ENCODE results near the gene NAMPT. TPM values are rescaled to one million over a fixed set of nuclear protein-coding genes. Genes with fewer than 3 reads are reported as not detected.

Gene NAMPT
- total RNA-seq, 1 donor from 2014 or later, result 153 TPM

DNA sequence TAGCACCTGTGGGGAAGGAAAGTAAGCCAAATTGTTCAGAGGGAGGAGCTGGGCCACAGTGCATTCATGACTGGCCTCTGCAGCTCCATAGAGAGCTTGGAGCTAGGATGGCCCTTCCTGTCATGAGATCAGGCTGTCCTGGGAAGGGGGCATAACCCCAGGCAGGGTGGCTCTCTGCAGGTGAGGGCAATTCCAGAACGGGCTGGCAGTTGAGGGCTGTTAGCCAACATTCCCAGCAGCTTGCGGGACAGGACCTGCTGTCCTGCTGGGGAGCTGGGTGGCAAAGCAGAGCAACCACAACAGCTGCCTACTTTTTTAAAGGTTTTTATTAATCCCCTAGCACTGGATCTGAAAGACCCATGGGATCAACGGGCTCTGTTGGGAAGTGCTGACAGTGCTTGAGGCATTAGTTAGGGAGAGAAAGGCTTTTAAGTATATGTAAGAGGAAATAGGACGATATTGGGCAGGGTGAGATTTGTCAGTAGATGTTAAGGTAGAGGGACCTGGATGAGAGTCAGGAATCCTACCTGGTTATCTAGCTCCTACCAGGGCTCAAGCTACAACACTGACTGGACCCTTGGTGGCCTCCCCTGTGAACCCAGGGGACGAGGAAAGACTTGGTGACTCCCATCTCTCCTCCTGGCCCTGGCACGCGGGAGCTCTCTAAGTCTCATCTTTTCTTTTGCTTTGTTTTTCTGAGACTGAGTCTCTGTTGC is 77.8 kb downstream of the NAMPT start:
- Mint-ChIP-seq H3K9me3 (ENCODE audit: unreplicated experiment) (no peaks in the 10 kb centered on the region), H3K4me1 (ENCODE audit: unreplicated experiment) (peaks cover 11% of the 10 kb centered on the region), H3K4me3 (ENCODE audit: unreplicated experiment) (no peak overlapping the region), H3K27ac (ENCODE audit: unreplicated experiment) (no peak overlapping the region), H3K36me3 (ENCODE audit: low read depth, unreplicated experiment) (peaks cover 17% of the 10 kb centered on the region), H3K27me3 (ENCODE audit: unreplicated experiment) (peaks cover 3% of the 10 kb centered on the region)
- DNase-seq (ENCODE audit: low spot score), result no peak
- TF ChIP-seq, protein P1, sequence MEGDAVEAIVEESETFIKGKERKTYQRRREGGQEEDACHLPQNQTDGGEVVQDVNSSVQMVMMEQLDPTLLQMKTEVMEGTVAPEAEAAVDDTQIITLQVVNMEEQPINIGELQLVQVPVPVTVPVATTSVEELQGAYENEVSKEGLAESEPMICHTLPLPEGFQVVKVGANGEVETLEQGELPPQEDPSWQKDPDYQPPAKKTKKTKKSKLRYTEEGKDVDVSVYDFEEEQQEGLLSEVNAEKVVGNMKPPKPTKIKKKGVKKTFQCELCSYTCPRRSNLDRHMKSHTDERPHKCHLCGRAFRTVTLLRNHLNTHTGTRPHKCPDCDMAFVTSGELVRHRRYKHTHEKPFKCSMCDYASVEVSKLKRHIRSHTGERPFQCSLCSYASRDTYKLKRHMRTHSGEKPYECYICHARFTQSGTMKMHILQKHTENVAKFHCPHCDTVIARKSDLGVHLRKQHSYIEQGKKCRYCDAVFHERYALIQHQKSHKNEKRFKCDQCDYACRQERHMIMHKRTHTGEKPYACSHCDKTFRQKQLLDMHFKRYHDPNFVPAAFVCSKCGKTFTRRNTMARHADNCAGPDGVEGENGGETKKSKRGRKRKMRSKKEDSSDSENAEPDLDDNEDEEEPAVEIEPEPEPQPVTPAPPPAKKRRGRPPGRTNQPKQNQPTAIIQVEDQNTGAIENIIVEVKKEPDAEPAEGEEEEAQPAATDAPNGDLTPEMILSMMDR (IDR thresholded peaks at IDR 0.05; ENCODE audit: unreplicated experiment), result no peak

DNA sequence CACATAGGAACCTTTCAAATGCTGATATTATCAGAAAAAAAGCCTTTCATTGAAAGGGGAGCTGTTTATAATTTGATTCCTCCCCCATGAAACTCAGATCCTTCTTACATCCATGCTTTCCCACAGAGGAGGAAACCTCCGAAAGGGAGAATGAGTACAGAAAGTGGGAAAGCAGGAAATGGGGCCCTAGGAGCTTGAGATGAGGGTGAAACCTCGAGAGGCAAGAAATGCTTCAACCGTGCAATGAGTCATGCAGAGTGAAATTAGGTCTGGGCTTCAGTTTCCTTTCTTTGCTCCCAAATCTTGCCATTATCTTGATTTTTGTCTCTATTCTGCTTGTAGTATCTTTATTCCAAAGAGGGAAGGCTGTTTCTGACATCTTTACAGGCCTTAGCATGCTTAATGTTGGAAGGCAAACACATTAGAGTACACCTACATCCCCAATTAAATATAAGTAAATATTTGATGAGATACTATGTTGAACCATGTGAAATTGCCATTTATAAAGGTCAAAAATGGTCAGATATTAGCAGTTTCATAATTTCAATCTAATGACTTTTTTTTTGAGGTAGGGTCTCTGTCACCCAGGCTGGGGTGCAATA is 79.1 kb downstream of the NAMPT start:
- TF ChIP-seq, protein P1 (IDR thresholded peaks at IDR 0.05; ENCODE audit: unreplicated experiment), result no peak
- no peak overlapping the region for H3K27ac Mint-ChIP-seq (ENCODE audit: unreplicated experiment)
- no peak for DNase-seq (ENCODE audit: low spot score)
- H3K4me3 Mint-ChIP-seq (ENCODE audit: unreplicated experiment), result no peak overlapping the region
- peaks cover 16% of the 10 kb centered on the region for H3K36me3 Mint-ChIP-seq (ENCODE audit: low read depth, unreplicated experiment)
- peaks cover 13% of the 10 kb centered on the region for H3K4me1 Mint-ChIP-seq (ENCODE audit: unreplicated experiment)
- peaks cover 2% of the 10 kb centered on the region for H3K27me3 Mint-ChIP-seq (ENCODE audit: unreplicated experiment)
- H3K9me3 Mint-ChIP-seq (ENCODE audit: unreplicated experiment), result no peaks in the 10 kb centered on the region

DNA sequence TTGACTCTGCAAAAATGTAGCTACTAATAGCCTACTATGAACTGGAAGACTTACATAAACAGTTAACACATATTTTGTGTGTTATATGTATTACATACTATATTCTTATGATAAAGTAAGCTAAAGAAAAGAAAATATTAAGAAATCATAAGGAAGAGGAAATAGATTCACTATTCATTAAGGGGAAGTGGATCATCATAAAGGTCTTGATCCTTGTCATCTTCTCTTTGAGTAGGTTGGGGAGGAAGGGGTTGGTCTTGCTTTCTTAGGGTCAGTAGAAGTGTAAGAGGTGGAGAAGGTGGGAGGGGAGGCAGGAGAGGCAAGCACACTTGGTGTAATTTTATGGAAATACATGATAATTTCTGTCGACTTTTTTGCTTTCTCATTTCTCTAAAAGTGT is 81.3 kb downstream of the NAMPT start:
- Mint-ChIP-seq H3K36me3 (ENCODE audit: low read depth, unreplicated experiment) (peaks cover 11% of the 10 kb centered on the region), H3K4me1 (ENCODE audit: unreplicated experiment) (peaks cover 13% of the 10 kb centered on the region), H3K4me3 (ENCODE audit: unreplicated experiment) (no peak overlapping the region), H3K27me3 (ENCODE audit: unreplicated experiment) (peaks cover 2% of the 10 kb centered on the region), H3K9me3 (ENCODE audit: unreplicated experiment) (no peaks in the 10 kb centered on the region), H3K27ac (ENCODE audit: unreplicated experiment) (no peak overlapping the region)
- TF ChIP-seq, protein P1 (IDR thresholded peaks at IDR 0.05; ENCODE audit: unreplicated experiment), result no peak
- DNase-seq (ENCODE audit: low spot score), result no peak

DNA sequence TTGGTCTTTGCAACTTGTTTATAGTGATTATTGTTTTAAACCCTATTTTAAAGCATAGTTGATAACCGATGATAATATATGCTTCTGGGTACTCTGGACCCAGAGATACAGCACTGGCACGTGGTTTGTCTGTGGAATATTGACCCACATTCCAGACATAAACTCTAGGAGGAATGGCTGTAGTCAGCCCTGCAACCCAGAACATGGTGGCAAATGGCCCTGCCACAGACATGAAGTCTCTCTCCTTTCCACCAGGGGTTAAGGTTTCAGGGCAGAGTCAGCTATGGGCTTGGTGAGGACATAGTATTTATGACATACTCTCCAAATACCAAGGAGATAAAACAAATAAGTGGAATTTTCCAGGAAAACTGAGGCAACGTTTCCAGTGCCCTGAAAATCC is 83.6 kb downstream of the NAMPT start:
- peaks cover 2% of the 10 kb centered on the region for H3K27me3 Mint-ChIP-seq (ENCODE audit: unreplicated experiment)
- no peak overlapping the region for H3K27ac Mint-ChIP-seq (ENCODE audit: unreplicated experiment)
- H3K9me3 Mint-ChIP-seq (ENCODE audit: unreplicated experiment), result no peaks in the 10 kb centered on the region
- TF ChIP-seq, protein P1 (IDR thresholded peaks at IDR 0.05; ENCODE audit: unreplicated experiment), result no peak
- peaks cover 2% of the 10 kb centered on the region for H3K36me3 Mint-ChIP-seq (ENCODE audit: low read depth, unreplicated experiment)
- H3K4me1 Mint-ChIP-seq (ENCODE audit: unreplicated experiment), result peaks cover 17% of the 10 kb centered on the region
- DNase-seq (ENCODE audit: low spot score), result no peak
- no peak overlapping the region for H3K4me3 Mint-ChIP-seq (ENCODE audit: unreplicated experiment)

DNA sequence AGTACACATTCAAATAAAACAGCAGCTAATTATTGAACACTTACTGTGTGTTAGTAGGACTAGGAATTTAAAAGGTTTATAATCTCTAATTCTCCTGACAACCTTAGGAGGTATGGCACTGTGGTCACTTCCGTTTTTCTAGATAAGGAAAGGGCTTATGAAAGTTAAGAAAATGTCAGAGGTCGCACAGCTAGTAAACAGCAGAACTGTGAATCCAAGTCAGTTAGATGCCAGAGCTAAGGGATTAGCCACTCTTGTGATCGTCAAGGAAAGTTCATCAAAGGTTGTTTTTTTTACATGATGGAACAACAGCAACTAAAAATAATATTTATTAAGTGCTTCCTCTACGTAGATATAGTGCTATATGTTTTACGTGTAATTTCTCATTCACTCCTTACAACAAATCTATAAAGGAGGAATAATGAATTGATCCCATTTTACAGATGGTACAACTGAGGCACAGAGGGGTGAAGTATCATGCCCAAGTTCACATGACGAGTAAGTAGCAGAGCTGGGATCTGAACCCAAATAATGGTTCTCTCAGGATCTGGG is 84.9 kb downstream of the NAMPT start:
- peaks cover 22% of the 10 kb centered on the region for H3K4me1 Mint-ChIP-seq (ENCODE audit: unreplicated experiment)
- TF ChIP-seq, protein P1 (IDR thresholded peaks at IDR 0.05; ENCODE audit: unreplicated experiment), result no peak
- DNase-seq (ENCODE audit: low spot score), result no peak
- H3K9me3 Mint-ChIP-seq (ENCODE audit: unreplicated experiment), result no peaks in the 10 kb centered on the region
- no peak overlapping the region for H3K27ac Mint-ChIP-seq (ENCODE audit: unreplicated experiment)
- H3K36me3 Mint-ChIP-seq (ENCODE audit: low read depth, unreplicated experiment), result peaks cover 4% of the 10 kb centered on the region
- H3K27me3 Mint-ChIP-seq (ENCODE audit: unreplicated experiment), result no peaks in the 10 kb centered on the region
- no peak overlapping the region for H3K4me3 Mint-ChIP-seq (ENCODE audit: unreplicated experiment)
